Epithelial cell of proximal tubule (primary cell): ENCODE measurements around the gene UFSP2. TPM values are rescaled to one million over a fixed set of nuclear protein-coding genes. Genes with fewer than 3 reads are reported as not detected.

Experiments
- DNase-seq: peaks from one replicate; pipeline ENCODE4 v3.0.0-alpha.2; 2011; ENCODE audit warnings: low read depth
- H3K4me3 ChIP-seq: 2 replicates; pipeline ENCODE4 v1.5.1; 2011; ENCODE audit warnings: low read depth, mild to moderate bottlenecking, low read length
- CTCF ChIP-seq: conservative IDR thresholded peaks from 2 replicates; pipeline ENCODE4 v1.5.1; 2012; ENCODE audit warnings: low read depth, mild to moderate bottlenecking, low read length
- total RNA-seq: library from RNA; depleted of rRNA; stranded (reverse); fragments of >200 nt; gene quantifications from 2 replicates; pipeline ENCODE4 v1.2.3, GENCODE V29; 2015

UFSP2 gene
- 22.2 and 28.9 TPM in 2 replicates for total RNA-seq

DNA sequence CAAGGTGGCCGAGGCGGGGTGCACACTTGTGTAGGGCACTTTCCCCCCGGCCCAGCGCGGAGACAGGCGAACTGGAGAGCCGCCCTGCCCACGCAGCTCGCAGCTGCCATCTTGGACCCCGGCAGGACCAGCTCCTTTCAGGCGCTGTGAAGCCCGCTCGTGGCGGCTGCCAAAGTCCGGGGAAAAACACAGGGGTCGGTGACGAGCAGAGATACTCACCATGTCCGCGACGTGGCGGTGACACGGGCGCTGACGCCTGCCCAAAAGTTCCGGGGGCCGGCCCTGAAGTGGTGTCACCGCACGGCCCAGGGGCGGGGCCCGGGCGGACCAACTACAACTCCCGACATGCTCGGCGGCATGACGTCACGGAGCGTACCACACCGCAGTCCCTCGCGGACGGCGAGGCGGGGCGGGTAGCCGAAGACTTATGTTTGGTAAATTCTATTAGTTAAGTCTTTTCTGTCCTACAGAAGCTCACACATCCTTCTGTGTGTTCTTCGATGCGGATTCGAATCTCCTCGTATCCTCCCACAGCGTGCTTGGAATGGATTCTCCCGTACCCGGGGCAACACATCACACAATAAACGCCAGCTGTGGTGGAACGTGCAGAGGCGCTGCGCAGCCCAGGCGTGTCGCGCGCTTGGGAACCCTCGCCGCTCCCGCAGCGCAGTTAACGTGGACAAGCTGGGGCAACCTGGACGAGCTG, at the start of gene UFSP2:
Gene UFSP2, minus strand, starts transcription at position 318 of the 706 bp plus-strand sequence. Its CDS starts 96 bp downstream, at position 222.
- peak within 1 kb of the TSS; percentile 95 for H3K4me3 ChIP-seq
- DNase-seq: peak; percentile 69
- no peak for TF ChIP-seq CTCF

DNA sequence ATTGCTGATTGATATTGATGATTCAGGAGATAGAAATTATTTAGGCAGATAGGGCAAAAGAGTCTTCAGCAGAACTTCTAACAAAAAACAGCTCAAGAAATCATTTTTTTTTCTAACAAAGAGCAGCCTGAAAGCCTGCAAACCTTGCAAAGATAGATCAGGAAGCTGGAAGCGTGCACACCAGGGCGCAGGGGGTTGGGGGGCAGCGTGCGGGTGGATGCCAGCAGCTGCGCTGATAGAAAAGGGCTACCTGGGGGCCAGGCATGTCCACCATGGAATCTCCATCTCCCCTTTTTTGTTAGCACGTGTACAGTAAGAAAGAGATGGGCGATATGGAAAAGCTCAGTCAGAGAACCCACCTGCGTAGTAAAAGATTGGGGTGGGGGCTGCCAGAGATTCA, 47.5 kb upstream of the UFSP2 start:
- no peak for DNase-seq
- no peak overlapping the region for H3K4me3 ChIP-seq
- no peak for TF ChIP-seq CTCF

DNA sequence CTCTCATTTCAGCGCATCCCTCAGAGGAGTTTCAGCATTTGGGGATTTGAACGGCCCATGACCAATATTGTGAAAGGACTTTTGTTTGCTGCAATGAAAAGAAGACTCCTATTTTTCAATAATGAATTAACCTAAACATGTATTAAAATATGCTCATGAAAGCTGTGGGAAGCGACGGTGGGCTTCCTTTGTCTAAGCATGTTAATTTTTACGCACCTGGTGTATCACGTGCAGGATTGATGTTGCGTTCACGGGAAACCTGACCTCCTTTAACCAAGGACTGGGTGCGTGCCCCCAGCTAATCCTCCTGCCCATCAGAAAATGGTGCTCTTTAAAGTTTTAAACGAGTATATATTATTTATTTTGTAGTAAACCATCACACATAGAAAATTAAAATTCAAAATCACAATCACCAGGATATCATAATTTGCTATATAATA, 46.4 kb upstream of the UFSP2 start:
- peak overlapping the region; percentile 69 for H3K4me3 ChIP-seq
- no peak for DNase-seq
- TF ChIP-seq CTCF: no peak

GRCh38 chr4:185471235-185472102, 45.7 kb upstream of the UFSP2 start, which contains the start of gene CCDC110:
Gene CCDC110 (minus strand): TSS chr4:185471733. CDS start chr4:185471683, 50 bp downstream.
- H3K4me3 ChIP-seq: peak within 1 kb of the TSS; percentile 69
- peak; percentile 46 for TF ChIP-seq CTCF
- DNase-seq: peak; percentile 50

GRCh38 chr4:185470501-185471195, 44.9 kb upstream of the UFSP2 start:
- DNase-seq: no peak
- H3K4me3 ChIP-seq: peak overlapping the region; percentile 65

More at GRCh38 chr4:185470501-185471195, 44.9 kb upstream of the UFSP2 start:
- TF ChIP-seq CTCF: no peak
